ENCODE results near the gene HINFP.
"Not testable (repeated sequence)": the region's sequence is repeated elsewhere in the genome, so short reads cannot be mapped to it uniquely, and the experiment has no call there.

HINFP gene

DNA sequence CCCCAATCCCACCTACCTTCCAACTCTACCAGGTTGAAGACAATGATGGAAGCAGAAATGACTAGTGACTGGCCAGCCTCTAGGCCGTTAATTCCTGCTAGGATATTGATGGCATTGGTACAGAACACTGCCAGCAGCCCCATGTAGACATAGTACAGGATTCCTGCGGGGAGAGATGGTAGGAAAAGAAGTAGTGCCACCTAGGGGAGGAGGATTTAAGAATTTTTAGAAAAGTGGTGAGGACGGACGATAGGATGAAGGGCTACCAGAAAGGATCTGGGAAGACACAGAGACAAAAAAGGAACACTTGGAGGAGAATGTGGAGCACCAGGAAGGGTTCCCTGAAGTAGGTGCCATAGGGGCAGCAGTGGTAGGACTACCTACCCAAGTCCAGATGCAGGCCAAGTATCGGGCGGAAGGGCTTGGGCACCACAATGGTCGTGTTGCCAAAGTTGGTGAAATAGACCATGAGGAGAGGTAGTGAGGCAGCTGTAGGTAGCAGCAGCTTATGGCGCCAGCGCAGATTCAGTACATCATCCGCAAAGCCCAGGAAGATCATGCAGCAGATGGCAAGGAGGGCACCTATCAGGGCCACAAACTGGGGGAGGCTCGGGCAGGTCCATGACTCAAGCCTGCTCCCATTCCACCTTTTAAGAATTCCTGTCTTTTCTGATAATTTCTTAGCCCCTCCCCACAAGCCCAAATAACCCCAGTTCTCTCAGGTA is 21.0 kb upstream of the HINFP start:
- DNase-seq (ENCODE audit: low spot score) = no peak

DNA sequence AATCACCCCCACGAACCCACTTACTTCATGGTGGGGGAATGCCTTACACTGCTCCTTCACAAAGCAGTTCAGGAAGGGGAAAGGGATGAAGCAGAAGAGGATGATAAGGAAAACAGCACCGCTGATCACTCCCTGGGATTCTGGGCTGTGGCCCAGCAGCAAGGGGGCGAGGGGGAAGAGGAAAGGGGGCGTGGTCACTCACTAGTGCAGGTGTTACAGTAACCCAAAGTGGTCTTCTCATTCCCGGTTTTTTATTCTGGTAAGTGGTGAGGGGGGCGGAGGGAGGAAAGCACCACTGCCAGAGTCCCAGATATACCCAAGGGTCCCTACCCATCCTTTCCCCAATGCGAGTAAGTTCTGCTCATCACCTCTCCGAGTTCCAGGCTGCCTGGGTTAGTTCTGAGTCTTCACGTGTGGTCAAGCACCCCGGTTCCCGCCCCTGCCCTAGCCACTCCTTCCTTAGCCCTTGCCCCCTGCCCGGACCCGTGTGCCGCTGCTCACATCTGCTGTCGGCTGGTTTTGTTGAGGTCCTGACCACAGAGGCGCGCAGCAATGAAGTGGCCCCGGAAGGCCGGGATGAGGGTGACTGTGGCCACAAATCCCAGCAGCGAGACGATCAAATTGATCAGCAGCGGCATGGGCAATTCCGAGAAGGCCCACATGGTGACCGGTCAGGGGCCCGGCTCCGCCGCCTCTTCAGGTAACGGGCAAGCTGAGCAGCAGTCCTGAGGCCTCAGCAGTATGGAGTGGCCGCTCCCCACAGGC is 20.2 kb upstream of the HINFP start:
- DNase-seq (ENCODE audit: low spot score) = no peak

DNA sequence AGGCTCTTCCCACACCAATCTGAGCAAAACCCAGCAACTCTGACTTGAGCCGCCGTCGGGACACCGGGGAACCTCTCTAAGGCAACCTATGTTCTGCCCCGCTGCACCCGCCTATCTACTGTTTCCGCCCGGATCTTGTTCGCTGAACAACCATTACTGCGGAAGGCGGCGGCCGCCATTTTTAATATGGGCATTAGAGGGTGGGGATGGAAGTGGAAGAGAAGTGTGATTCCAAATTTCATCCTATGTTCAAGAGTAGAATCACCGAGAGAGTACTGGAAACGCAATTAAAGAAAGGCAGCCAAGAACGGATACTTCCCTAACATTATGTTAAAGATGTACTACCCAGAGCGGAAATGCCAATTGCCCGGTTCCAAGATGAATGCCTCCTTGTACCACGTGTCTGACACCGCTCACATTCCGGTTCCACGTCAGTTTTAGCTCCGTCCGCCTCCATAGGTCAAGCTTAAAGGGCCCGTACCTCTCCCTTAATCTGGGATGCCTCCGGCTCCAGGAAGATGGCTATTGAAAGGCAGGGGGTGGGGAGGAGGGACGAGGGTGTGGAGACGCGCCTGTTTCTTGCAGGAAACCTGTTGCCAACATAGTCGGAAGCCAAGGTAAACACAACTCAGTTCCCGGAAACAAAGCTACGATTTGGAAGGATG is 19.5 kb upstream of the HINFP start, which contains the start of gene DPAGT1:
TSS of gene DPAGT1 (minus strand) at position 95 of the 665 bp plus-strand sequence. CDS start 198 bp downstream, outside the sequence.
- peak; percentile 94 for DNase-seq (ENCODE audit: low spot score)

DNA sequence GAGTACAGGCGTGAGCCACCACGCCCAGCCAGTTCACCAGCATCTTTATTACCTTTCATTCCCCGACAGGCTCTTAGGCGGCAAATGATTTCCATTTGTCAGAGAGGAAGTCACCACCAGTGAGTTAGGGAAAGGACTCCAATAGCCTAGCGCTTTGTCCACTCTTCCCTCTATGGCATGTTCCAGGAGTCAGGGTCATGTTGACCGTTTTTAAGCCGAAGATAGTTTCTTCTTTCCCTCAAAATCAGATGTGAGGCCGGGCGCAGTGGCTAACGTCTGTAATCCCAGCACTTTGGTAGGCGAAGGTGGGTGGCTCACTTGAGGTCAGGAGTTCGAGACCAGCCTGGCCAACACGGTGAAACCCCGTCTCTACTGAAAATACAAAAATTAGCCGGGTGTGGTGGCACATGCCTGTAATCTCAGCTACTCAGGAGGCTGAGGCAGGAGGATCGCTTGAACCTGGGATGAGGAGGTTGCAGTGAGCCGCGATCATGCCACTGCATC is 18.2 kb upstream of the HINFP start:
- not testable (repeated sequence) for DNase-seq (ENCODE audit: low spot score)

DNA sequence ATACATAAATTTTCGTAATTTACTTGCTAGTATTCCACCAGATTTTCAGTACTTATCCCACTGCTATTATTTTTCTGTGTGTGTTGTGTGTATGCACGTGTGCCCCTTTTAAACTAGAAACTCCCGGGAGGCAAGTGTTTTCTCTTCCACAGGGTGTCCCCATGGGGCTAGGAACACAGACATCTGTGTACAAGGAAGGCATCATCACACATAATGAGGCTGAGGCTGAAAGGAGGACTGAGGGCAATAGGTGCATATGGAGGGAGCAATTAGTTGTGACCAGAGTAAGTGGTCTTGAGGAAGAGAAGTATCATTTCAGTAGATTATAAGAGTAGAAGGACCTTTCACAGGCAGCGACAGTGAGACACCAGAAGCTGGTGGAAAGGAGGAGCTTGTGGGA is 17.6 kb upstream of the HINFP start:
- DNase-seq (ENCODE audit: low spot score) = no peak

DNA sequence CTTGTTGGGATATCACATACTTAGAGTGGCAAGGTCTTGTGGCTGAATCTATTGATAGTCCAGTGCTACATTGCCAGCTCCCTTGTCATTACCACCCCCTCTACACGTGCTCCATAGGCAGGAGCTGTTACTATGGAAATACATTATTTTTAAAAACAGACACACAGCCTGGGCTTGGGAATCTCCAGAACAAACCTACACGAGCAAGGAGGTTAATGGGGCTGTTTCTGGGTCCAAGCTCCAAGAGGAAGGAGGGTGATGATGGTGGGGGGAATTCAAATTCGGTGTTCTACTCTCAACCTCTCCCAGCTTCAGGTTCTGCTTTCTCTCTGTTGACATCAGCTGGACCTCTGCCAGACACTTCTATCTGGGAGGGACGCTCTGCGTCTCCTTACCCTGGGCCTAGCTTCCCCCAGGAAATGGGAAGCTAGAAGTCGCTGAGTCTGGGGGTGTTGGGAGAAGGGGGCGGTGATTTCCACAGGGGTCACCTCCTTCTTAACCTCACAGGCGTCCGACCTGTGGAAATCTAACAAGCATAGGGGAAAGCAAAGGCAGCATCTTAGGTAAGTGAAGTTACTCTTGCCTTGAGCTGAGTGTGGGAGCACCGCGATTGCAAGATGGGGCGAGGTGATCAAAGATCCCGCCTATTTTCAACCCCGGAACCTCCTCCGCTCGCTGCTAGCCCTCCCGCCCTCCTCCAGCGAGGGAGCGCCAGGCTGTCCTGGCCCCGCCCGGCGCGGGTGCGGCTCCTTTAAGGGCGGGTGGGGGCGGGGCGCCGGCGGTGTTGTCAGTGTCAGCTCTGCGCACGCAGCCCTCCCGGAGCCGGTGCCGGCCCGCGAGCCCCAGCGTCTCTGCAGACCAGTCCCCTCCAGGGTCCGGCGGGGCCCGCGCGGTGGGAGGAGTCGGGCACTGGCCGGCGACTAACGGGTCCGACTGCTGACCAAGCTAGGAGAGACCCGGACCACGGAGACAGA is 14.5 kb upstream of the HINFP start, which contains the start of gene C2CD2L:
TSS of gene C2CD2L (plus strand) at position 781 of the 974 bp plus-strand sequence. CDS start 398 bp downstream, outside the sequence.
- peak; percentile 79 for DNase-seq (ENCODE audit: low spot score)

DNA sequence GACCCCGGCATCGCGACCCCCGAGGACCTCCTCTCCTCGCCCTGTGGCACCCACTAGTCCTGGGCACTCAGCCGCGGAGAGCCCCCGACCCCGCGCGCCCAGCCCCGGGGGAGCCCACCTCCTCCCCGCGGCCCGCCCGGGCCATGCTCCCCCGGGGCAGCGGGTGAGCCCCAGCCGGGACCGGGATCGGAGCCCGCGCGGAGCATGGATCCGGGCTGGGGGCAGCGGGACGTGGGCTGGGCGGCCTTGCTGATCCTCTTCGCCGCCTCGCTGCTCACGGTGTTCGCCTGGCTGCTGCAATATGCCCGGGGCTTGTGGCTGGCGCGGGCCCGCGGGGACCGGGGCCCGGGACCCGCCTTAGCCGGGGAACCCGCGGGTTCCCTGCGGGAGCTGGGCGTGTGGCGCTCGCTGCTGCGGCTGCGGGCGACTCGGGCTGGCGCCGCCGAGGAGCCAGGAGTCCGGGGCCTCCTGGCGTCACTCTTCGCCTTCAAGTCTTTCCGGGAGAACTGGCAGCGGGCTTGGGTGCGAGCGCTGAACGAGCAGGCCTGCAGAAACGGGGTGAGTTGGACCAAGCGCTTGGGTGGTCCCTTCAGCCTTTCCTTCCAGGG is 13.7 kb upstream of the HINFP start:
- DNase-seq (ENCODE audit: low spot score) = no peak

DNA sequence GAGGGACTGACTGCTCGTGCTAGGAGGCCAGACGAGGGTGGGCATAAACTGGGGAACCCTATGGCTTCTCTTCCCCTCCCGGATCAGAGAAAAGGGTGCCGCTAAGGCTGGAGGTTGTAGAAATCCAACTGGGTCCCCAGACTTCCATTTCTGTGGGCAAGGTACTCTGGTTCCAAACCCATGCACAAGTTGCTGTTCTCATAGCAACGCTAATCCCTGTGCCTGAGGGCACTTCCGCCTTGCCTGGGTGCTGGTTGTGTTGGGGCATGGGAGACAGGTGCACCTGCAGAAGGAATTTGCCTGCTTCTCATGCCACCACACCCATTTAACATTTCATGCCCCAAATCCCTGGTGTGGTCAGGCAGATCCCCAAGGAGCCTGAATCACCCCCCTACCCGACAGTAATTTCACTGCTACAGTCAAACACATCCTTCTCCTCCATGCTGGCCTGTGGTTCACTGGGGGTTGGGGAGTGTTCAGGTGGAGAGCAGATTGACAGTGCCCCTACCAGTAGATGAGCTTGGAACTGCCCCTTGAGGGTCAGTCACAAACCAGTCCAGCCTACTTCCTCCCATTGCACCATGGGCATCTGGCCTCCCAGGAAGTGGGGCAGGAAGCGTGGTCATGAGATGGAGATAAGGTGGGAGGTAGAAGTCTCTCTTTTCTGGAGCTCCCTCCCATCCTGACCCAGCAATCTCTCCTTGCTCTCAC is 13.1 kb upstream of the HINFP start:
- DNase-seq (ENCODE audit: low spot score) = no peak

DNA sequence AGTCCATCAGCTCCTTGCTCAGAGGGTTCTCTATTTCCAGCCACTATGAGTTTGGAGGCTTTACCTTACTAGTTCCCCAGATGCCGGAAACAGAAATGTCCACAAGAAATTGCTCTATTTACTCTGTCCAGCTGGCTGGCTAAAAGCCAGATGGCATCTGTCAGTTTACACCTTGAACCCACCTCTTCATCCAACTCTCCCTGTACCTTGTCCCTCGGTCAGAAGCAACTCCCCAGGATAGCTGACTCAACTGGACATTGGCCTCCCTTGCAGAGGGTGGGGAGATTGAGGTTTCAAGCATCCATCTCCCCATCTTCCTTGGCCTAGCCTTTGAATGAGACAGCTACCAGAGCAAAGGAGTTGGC is 12.5 kb upstream of the HINFP start:
- DNase-seq (ENCODE audit: low spot score) = no peak

DNA sequence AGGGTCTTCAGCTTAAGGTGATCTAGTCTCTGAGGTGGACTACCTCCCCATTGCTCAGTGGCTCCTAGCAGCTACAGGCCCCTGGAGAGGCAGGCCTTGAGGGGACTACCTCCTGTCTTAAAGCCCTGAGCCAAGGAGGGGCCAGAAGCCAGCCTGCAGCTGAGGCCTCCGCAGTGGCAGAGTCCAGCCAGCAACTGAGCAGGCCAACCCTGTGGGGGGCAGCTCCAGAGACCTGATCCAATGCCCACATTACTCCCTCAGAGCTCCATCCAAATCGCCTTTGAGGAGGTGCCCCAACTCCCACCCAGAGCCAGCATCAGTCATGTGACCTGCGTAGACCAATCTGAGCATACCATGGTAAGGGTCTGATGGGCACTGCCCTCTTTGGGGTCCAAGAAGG is 11.5 kb upstream of the HINFP start:
- DNase-seq (ENCODE audit: low spot score) = no peak

DNA sequence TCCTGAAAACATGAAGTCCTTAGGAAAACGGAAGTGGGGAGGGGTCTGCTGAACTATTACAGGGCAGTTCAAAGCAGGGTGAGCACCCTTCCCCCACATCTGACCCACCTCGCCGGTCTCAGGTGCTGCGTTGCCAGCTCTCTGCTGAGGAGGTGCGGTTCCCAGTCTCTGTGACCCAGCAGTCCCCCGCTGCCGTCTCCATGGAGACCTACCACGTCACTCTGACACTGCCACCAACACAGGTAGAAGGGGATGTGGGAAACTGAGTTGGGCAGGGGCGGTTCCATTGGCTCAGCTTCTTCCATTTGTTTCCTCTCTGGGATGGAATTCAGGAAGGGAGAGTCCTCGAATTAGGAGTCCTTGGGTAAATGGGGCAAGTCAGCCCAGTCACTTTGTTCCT is 10.9 kb upstream of the HINFP start:
- DNase-seq (ENCODE audit: low spot score) = no peak

DNA sequence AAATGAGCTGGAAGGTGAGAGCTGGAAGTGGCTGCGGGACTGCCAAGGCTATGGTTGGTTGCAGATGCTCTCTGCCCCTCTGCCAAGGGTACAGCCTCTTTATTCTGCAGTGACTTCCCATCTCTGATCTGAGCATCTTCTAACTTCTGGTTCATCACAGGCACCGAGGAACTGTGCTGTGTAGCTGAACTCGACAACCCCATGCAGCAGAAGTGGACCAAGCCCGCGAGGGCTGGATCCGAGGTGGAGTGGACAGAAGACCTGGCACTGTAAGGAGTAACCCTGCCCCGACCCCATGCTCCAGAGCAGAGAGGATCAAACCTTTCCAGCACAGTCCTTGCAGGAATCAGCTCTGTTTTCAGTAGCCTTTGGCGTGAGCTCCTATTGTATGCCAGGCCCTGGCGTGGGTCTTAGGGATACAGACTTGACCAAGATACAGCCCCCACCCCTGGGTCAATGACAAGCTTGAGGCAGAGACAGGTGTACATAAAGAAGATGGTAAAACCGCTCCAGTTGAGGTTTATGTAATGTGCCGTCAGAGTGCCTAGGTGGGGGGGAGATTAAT is 9.9 kb upstream of the HINFP start:
- DNase-seq (ENCODE audit: low spot score) = no peak

DNA sequence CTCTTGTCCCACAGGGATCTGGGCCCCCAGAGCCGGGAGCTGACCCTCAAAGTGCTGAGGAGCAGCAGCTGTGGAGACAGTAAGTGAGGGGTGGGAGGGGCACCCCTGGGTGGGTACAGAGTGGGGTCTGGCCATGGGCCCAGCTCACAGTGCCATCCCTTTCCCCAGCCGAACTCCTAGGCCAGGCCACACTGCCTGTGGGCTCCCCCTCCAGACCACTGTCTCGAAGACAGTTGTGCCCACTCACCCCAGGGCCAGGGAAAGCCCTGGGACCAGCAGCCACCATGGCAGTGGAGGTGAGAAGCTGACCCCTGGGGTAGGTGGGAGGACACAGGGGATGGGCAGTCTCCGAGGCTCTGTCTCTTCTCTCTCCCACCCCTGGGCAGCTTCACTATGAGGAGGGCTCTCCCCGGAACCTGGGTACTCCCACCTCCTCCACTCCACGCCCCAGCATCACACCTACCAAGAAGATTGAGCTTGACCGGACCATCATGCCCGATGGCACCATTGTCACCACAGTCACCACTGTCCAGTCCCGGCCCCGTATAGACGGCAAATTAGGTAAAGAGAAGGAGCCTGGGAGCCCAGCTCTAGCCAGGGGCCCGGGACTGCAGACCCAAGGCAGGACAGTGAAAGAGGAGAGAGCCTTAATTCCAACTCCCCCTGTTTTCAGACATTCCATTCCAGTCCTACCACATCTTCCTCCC is 8.9 kb upstream of the HINFP start:
- no peak for DNase-seq (ENCODE audit: low spot score)

DNA sequence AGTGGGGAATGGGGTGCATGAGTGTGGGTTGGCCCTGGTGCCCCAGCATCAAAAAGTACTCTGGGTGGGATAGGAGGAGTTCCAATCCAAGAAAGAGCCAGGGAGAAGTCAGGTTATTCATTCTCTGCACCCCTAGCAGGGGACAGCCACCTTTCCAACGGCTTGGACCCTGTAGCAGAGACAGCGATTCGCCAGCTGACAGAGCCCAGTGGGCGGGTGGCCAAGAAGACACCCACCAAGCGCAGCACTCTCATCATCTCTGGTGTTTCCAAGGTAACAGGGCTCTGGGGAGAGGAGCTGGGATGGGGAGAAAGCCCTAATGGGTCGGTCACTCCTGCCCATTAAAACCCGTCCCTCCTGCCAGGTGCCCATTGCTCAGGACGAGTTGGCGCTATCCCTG is 7.7 kb upstream of the HINFP start:
- DNase-seq (ENCODE audit: low spot score) = no peak

DNA sequence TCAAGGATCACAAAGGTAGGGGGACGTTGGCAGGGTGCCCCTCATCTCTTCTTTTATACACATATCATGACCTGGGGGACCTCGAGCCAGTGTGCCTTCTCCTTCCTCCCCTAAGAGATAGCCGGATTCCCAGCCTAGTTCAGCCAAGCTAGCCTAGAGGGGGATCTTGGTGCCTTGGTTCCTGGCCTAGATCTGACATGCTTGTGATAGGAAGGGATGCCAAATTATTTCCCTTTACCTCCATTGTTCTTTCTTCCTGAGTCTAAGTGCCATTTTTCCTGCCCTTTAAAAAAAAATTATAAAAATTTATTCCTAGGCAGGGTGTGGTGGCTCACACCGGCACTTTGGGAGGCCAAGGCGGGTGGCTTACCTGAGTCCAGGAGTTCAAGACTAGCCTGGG is 7.0 kb upstream of the HINFP start:
- no peak for DNase-seq (ENCODE audit: low spot score)

DNA sequence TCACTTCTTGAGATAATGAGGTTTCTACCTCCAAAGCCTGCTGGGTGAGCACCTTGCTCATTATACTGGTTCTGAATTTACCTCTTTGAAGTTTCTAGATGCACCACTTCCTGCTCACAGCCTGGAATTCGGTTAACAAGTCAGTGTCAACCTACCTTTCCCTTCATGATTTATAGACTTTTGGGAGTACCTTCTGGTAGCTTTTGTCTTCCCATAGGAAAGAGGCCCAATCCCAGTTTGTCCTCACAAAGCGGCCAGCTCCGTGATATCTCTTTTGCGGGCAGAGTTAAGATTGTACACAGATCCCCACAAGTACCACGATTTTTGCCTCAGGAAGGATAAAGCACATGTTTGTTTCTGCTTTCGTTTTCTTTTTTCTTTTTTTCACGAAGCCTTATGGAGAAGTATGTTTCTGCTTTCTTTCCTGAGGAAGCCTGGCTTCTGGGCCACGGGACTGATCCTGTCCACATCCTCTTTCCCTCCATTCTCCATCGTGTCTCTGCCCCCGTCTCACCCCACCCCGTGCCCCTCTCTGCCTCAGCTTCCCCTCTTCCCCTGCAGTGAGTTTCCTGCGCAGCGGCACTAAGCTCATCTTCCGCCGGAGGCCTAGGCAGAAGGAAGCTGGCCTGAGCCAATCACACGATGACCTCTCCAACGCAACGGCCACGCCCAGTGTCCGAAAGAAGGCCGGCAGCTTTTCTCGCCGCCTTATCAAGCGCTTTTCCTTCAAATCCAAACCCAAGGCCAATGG is 5.7 kb upstream of the HINFP start:
- DNase-seq (ENCODE audit: low spot score) = no peak

DNA sequence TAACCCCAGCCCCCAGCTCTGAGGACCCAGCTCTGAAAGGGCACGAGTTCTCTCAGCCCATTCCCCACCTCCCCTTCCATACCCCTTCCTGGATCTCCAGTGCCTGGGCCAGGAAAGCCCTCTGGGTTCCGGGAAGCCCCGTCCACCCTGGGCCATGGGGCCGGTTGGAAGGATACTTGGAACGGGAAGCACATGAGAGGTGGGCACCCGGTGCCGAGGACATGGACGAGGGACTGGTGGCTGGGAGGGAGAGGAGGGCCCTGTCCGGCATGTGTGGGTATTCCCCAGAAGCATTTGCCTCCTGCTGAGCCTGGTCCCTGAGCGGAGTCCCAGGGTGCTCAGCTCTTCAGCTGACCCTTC is 5.2 kb upstream of the HINFP start:
- no peak for DNase-seq (ENCODE audit: low spot score)

DNA sequence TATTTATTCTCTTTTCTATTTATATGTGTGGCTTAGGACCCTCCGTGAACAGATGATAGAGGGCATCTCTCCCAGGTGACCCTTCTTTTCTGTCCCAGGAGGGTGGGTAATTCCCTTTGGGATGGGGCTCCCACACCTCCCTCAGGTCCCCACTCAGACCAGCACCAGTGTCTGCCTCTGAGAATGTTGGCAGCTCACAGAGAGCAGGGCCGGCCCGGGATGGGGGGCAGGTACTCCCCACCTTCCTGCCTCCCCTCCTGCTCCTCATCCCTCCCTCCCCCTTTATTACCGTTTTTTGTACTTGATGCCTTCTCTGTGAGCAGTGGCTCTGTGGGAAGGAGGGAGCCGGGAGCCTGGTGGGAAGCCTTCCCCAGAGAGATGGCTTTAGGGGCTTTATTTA is 4.8 kb upstream of the HINFP start:
- DNase-seq (ENCODE audit: low spot score) = no peak

Data from SK-N-DZ (cell line).